Thoracic aorta (tissue), 2 donors: ENCODE data around the gene C1QL4. TPM values are rescaled to one million over a fixed set of nuclear protein-coding genes. Genes with fewer than 3 reads are reported as not detected.

Experiments used
- ATAC-seq: fragments of 150-250 bp; one replicate; pipeline ENCODE4 v1.8.0; 2017; ENCODE audit warnings: low read depth; ENCODE audit not compliant: insufficient number of reproducible peaks, low FRiP score
- DNase-seq: peaks from one replicate; pipeline ENCODE4 v3.0.0-alpha.2; 2020; ENCODE audit warnings: low spot score
- H3K27ac ChIP-seq, 2 donors: fragments of 200-600 bp; sonication (generic); 1 replicate in 1 of 2; 2 replicates in 1 of 2; pipeline ENCODE4 v1.5.1; 2016; ENCODE audit warnings: mild to moderate bottlenecking in 2 of 2, moderate library complexity in 2 of 2
- H3K27me3 ChIP-seq: fragments of 200-600 bp; sonication (generic); replicated peaks from 2 replicates; pipeline ENCODE4 v1.6.0; 2016; ENCODE audit warnings: mild to moderate bottlenecking; ENCODE audit not compliant: insufficient read depth
- H3K36me3 ChIP-seq: fragments of 200-600 bp; sonication (generic); one replicate; pipeline ENCODE4 v1.5.1; 2016
- H3K4me1 ChIP-seq, 2 donors: fragments of 200-600 bp; sonication (generic); 1 replicate in 1 of 2; 2 replicates in 1 of 2; pipeline versions ENCODE4 v1.5.1 to v1.6.0; 2016; ENCODE audit warnings: low read depth in 2 of 2, mild to moderate bottlenecking in 1 of 2; ENCODE audit not compliant: control insufficient read depth in 1 of 2
- H3K4me3 ChIP-seq: fragments of 200-600 bp; sonication (generic); 2 replicates; pipeline ENCODE4 v1.5.1; 2016; ENCODE audit warnings: mild to moderate bottlenecking
- H3K9me3 ChIP-seq: fragments of 200-600 bp; sonication (generic); 2 replicates; pipeline ENCODE4 v1.5.1; 2016
- CTCF ChIP-seq: fragments of 200-600 bp; sonication (generic); IDR thresholded peaks from one replicate; pipeline ENCODE4 v1.5.1; 2019; ENCODE audit warnings: antibody characterized with exemption
- total RNA-seq, 2 donors: library from RNA; depleted of rRNA; stranded (reverse); fragments of >200 nt; gene quantifications; one replicate each; pipeline versions ENCODE4 v1.1.0 to v1.2.3, GENCODE V29; 2016

The C1QL4 gene
- total RNA-seq, 2 donors from 2014 or later, result not detected

- Histone ChIP-seq H3K36me3 (no peaks in the 10 kb centered on the region), H3K4me3 (peak overlapping the region; percentile 70), H3K27me3 (peaks cover 24% of the 10 kb centered on the region), H3K4me1 (peaks cover 41 to 52% of the 10 kb centered on the region in 2 donors), H3K27ac (no peak overlapping the region), H3K9me3 (no peaks in the 10 kb centered on the region)
- no peak for TF ChIP-seq CTCF
- no peak for ATAC-seq
- DNase-seq, result no peak
These were observed 8.2 kb upstream of the C1QL4 start for GRCh38 chr12:49345051-49345824.

GRCh38 chr12:49344486-49345050 is 7.6 kb upstream of the C1QL4 start:
- Histone ChIP-seq H3K4me1 (peaks cover 41 to 52% of the 10 kb centered on the region in 2 donors), H3K9me3 (no peaks in the 10 kb centered on the region), H3K36me3 (no peaks in the 10 kb centered on the region), H3K4me3 (peak overlapping the region; percentile 70), H3K27me3 (peaks cover 24% of the 10 kb centered on the region), H3K27ac (no peak overlapping the region)
- DNase-seq (no peak), ATAC-seq (no peak)
- TF ChIP-seq CTCF, result no peak

- ATAC-seq (no peak), DNase-seq (no peak)
- Histone ChIP-seq H3K4me1 (peaks cover 41 to 49% of the 10 kb centered on the region in 2 donors), H3K36me3 (no peaks in the 10 kb centered on the region), H3K4me3 (peak overlapping the region; percentile 62), H3K9me3 (no peaks in the 10 kb centered on the region), H3K27ac (no peak overlapping the region), H3K27me3 (peaks cover 24% of the 10 kb centered on the region)
- no peak for TF ChIP-seq CTCF
These were observed 6.1 kb upstream of the C1QL4 start for GRCh38 chr12:49342914-49343731.

DNA sequence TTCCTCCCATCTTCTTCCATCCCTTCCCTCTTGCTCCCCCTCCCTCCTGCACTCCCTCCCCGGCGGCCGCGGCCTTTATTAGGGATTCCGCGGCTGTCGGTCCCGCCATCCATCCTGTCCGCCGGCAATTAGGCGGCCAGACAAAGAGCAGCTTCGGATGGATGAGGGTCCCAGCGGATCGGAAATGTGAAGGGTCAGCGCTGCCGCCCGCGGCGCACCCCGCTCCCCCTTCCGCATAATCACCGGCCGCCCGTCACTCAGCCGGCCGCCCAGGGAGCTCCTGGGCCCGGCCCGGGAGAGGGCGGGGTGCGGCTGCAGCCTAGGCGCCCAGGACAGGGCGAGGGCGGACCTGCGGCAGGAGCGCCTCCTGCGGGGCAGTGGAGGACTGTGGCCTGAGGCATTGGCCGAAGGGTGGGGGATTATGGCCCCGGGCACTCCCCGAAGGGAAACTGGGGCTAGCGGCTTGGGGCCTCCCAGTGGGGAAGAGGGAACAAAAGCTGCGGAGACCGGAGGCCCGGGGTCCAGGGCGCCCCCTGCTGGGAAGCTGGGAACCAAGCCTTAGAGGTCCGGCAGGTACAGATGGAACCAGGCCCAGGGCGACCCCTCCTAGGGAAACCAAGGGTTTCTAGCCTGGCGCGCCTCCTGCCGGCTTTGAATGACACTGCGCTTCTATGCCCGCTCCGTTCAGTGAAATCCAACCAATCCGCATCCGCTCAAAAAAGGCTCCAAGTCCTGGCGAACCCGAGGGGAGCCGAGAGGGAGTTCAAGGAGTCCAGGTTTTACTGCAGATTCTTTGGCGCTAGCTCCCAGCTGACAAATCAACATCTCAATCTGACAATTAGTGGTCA is 5.3 kb upstream of the C1QL4 start:
- peak; percentile 76 for TF ChIP-seq CTCF
- Histone ChIP-seq H3K4me1 (peaks cover 36 to 41% of the 10 kb centered on the region in 2 donors), H3K36me3 (no peaks in the 10 kb centered on the region), H3K4me3 (peak overlapping the region; percentile 62), H3K9me3 (no peaks in the 10 kb centered on the region), H3K27ac (no peak overlapping the region), H3K27me3 (peaks cover 23% of the 10 kb centered on the region)
- DNase-seq (no peak), ATAC-seq (no peak)
